C4-2B (cell line): ENCODE measurements around the gene HBE1.

Experiments
- ZFX ChIP-seq: fragments of 450-650 bp; IDR thresholded peaks from 2 replicates; pipeline ENCODE4 v1.6.1; 2017
- TF ChIP-seq, protein P1 (sequence below): fragments of 450-650 bp; conservative IDR thresholded peaks from 2 replicates; pipeline ENCODE4 v1.5.1; 2017; ENCODE audit warnings: mild to moderate bottlenecking

DNA sequence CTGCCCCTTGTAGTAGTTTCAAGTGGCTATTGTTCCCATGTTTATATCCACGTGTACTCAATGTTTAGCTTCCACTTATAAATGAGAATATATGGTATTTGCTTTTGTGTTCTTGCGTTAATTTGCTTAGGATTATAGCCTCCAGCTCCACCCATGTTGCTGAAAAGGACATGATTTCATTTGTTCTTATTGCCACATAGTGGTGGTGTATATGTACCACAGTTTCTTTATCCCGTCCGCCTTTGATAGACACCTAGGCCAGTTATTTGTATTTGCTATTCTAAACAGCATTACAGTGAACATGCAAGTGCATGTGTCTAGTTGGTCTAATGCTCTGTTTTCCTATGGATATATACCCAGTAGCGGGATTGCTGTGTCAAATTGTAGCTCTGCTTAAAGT, 47.5 kb upstream of the HBE1 start:
- TF ChIP-seq, protein P1, sequence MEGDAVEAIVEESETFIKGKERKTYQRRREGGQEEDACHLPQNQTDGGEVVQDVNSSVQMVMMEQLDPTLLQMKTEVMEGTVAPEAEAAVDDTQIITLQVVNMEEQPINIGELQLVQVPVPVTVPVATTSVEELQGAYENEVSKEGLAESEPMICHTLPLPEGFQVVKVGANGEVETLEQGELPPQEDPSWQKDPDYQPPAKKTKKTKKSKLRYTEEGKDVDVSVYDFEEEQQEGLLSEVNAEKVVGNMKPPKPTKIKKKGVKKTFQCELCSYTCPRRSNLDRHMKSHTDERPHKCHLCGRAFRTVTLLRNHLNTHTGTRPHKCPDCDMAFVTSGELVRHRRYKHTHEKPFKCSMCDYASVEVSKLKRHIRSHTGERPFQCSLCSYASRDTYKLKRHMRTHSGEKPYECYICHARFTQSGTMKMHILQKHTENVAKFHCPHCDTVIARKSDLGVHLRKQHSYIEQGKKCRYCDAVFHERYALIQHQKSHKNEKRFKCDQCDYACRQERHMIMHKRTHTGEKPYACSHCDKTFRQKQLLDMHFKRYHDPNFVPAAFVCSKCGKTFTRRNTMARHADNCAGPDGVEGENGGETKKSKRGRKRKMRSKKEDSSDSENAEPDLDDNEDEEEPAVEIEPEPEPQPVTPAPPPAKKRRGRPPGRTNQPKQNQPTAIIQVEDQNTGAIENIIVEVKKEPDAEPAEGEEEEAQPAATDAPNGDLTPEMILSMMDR, result peak; percentile 17
- TF ChIP-seq ZFX, result no peak
